NK-92 treated with Interleukin-12 subunit alpha and Interleukin-12 subunit beta, amount 100 ng/mL, for 24 hours (cell line): ENCODE measurements around the gene MDFI.

Experiments
- DNase-seq: peaks from one replicate; lab custom pipeline; 2025; lab: John Stamatoyannopoulos, UW

MDFI gene

DNA sequence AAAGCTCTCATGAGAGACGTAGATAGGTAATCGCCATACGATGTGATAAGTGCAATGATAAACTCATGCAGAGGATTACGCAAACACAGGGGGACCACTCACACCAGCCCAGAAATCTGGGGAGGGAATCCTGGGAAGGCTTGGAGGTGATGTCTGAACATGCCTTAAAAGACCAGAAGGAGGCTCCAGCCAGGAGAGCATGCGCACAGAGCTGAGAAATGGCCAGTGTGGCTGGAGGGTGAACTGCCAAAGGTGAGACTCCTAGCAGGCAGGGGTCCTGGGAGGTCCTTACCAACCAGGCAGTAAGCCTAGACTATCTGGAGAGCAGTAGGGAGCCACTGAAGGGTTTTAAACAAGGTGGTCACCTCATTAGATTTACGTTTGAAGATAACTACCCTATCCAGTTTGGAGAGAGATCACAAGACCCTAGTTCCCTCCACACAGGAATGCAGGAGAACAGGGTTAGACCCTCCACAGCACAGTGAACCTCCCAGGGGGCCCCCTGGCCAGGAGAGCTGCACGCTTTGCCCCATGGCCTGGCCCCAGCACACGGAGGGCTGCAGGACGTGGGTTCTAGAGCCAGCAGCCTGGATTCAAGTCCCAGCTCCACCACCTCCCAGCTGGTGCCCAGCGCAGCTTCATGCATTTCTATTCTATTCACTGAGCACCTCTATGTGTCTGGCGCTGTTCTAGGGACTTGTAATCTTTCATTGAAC lies 13.1 kb downstream of the MDFI start:
- DNase-seq: no peak

DNA sequence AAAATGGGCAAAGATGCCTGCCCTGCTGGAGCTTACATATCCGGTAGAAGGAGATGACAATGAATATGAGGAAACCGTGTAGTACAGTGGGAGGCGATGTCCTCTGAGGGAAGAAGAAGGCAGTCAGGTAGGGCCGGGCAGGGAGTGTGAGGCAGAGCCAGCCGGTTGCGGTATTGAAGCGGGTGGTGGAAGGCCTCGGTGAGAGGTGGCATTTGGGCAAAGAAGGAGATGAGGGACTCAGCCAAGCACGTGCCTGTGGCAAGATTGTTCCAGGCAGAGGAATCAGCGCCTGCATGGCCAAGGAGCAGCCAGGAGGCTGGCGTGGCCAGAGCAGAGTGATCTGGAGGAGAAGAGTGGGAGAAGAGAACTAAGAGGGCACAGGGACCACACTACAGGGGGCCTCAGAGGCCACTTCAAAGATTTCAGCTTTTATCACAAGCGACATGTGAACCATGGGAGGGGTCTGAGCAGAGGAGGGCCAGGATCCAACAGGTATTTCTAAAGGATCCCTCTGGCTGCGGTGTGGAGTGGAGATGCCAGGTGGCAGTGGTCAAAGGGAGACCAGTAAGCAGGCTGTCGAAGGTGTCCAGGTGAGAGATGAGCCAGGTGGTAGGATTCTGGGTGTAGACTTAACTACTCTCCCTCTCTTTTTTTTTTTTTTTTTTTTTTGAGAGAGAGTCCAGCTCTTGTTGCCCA lies 13.8 kb downstream of the MDFI start:
- no peak for DNase-seq

DNA sequence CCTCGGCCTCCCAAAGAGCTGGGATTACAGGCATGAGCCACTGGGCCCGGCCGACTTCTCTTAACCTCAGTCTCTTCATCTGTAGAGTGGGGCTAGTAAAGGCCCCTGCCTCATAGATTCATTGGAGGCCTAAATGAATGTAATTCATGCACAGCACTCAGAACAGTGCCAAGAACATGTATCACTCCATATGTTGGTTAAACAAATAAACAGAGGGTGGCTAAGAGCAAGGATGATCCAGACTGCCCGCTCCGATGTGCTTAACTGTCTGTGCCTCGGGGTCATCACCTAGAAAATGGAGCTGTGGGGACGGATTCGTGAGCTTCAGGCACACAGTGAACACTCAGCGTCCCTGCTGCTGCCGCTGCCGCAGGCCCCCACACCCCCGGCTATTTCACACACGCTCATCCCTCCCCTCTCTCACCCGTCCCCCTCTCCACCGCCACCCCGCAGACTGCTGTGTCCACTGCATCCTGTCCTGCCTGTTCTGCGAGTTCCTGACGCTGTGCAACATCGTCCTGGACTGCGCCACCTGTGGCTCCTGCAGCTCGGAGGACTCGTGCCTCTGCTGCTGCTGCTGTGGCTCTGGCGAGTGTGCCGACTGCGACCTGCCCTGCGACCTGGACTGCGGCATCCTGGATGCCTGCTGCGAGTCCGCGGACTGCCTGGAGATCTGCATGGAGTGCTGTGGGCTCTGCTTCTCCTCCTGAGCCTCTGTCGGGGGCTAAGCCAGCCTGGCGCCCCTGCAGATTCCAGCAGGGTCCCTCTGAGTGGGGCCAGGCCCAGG lies 14.8 kb downstream of the MDFI start:
- DNase-seq: no peak

DNA sequence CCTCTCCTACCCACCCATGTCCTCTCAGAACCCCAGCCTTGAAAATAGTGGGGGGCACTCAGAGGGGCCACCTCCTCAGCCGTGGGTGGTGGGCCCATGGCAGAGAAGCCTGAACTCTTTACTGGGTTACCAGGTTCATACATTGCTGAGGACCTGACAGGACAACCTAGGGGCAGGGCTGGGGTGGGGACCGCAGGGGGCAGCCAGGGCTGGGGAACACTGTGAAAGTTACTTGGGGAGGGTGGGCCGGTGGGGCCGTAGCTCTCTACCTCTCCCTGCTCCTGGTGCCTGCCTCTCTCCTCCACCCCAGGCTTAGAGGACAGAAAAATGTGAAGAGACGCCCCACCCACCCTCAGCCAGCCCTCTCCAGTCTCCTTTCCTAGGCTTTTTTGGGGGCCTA lies 15.4 kb downstream of the MDFI start:
- DNase-seq: no peak

DNA sequence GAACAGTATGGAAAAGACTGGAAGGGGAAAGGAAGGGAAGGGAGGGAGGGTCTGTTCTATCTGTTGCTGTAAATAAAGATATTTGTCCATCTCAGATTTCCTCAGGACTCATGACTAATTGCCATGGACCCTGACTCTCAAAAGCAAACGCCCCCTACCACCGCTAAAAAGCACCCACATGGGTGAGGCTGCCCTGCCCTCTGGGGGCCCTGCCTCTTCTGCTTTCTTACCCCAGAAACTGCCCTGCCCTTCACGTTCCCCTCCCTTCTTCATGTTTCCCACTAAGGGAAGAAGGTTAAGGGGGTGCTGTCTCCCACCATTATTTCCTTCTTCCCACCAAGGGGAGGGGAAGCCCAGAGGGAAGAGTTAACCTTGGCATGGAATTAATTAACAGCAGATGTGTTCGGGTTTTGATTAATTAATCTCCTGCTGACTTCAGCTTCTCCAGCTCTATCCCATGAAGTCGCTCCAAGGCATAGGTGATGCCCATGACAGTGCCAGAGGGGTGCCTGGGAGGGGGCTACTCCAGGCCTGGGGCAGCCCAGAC lies 16.0 kb downstream of the MDFI start:
- DNase-seq: no peak

DNA sequence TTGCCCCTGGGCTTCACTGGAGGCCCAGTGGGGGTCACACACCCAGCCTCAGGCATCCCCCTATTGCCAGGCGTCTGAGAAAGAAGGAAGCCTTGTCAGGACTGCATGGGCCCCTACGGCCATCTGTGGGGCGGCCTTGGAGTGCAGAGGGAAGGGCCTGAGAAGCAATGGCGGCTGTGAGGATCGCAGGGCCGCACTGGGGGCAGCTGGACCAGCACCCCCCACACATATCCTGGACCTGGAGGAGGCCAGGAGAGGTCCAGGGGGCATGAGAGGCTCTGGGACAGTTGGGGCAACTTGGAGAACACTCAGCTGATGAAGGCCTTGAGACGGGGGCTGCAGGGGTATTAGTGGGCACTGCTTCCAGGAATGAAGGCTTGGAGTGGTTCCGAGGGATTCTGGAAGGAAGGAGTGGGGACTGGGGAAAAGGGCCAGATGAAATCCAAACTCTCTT lies 16.5 kb downstream of the MDFI start:
- DNase-seq: no peak

DNA sequence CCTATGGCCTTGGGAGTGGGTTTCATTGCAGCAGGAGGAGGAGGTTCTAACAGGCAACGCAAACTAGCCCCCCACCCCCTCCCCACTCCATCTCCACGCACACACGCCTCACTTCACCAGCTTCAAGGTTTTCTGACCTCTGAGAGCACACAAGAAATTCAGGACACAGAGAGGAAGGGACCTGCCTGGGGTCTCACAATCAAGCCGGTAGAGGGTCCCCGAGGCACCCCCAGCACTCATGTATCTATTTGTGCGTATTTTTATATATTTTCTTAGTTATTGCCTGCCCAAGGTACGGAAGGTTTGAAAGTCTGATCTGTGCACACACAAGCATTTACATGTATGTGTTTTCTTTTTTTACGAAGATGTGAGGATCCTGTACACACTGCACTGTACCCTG lies 16.9 kb downstream of the MDFI start:
- no peak for DNase-seq

DNA sequence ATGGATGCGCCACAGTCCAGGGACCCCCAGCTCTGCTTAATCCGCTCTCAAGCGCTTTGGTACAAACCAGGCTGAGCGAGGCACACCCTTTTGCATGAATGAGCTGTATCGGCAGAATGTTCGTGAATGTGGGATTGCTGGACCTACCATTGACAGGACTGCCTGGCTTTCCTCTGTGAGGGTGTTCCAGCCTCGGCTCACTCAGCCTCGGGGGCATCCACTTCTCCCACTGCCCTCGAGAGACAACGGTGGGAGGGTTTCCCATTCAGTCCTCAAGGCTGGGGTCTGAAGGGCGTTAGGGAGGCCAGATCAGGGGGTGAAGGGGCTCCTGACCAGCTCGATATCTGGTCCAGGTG lies 17.4 kb downstream of the MDFI start:
- DNase-seq: no peak

DNA sequence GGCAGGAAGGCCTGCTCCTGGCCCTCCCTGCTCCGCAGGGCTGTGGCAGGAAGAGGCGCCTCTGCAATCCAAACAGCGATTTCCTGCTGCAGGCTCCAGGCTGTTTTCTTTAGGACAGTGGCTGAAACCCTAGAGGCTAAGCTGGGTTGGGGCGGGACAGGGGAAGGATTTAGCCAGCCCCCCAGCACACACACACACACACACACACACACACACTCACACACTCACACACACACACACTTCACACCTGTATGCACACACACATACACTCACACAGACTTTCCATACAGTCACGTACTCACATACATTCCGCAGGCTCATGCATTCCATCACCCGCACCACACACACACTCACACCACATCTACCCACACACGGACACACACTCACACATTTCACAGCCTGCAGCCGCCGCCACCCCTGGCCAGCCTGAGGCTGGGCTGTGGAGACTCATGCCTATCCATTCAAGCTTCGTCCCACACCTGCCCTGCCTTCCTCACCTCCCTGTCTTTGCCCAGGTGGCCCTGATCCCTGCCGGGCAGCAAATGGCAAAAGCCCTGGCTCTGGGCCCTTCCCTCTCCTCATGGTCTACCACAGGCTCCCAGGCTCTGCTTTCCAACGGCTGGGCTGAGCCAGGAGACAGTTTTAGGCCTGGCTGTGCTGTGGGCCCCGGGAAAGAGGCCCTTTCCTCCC lies 17.9 kb downstream of the MDFI start:
- no peak for DNase-seq

DNA sequence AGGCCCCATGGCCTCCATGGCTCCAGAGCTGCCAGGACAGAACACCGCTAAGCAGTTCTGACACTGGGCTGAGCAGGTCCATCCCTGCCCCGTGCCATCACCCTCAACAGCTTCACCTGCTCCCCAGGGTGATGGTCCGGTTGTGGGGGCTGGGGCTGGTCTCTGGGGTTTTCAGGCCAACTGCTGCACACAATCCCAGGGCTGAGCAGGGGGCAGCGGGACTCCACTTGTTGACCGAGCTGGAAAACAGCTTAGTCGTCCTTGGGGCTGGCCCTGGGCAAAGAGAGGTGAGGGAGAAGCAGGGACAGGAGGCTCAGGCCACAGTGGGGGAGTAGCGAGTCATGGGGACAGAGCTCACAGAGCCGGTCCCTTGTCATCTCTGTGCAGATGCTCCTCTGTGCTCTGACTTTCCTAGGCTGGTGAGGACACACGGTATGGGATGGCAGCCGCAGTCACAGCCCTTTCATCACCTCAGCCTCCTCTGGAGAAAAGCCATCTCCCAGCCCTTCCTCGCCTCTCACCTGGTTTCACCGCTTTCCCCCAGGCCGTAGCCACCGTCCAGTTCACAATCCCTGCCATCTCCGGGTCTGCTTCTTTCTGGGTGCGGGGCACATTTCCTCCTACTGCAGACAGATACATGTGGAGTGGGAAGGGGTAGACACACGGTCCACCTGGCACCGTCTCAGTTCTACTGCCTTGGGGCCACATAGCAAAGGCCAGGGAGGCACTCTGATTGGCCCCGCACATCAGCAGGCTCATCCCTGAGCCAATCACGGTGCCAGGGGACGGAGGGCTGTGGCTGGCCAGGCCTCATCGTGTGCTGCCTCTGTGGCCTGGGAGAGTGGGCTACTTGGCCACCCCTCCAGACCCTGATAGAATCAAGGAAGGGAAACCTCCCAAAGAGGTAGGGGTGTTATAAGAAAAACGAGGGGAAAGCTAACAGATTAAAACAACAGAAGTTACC lies 19.1 kb downstream of the MDFI start:
- no peak for DNase-seq

DNA sequence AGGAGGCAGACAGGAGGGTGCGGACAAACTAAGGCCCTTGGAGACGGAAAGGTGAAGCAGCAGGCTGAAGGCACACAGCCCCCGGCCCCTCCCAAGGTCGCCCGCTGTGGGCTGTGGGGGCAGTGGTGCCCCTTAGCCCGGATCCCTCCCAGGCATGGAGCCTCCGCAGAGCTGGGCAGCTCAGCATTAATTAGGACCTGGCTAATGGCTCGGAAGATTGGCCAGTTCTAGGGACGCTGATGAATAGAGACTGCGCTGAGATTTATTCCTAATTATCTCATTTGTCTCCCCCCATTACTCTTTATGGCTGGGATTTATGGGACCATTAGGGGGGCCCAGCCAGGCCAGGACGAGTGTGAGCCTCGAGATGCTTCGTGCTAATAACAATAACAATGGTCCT lies 20.4 kb downstream of the MDFI start:
- DNase-seq: no peak

DNA sequence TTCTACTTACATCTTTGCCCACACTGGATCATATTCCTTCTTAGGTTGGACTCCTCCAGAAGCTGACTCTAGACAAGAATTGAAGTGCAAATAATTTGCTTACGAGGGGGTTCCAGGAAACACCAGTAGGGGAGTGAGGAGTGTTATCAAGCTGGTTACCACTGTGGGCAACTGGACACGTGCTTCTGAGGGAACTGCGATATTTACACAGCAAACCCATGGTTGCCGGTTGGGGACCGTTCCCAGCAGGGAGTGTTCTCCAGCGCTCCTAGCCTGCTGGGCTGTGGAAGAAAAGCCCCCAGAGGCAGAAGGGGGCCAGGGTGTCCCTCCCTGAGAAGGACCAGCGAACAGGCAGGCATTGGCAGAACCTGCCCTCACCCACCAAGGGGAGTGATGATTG lies 21.7 kb downstream of the MDFI start:
- no peak for DNase-seq

DNA sequence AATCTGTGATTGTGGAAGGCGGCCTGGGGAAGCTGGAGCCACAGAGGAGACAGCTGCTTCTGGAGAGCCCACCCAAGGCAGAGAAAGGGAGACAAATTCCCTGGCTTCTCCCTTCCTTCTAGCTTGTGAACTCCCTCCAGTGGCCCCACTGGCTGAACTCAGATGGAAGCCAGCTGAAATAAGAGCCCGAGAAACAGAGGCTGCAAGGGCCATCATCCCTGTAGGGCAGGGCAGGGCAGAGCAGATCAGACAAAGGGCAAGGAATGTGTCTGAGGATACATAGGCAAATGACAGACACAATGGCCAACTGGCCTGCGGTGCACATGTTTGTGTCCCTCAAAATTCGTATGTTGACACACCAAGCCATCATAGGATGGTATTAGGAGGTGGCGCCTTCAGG lies 25.3 kb downstream of the MDFI start:
- DNase-seq: no peak

DNA sequence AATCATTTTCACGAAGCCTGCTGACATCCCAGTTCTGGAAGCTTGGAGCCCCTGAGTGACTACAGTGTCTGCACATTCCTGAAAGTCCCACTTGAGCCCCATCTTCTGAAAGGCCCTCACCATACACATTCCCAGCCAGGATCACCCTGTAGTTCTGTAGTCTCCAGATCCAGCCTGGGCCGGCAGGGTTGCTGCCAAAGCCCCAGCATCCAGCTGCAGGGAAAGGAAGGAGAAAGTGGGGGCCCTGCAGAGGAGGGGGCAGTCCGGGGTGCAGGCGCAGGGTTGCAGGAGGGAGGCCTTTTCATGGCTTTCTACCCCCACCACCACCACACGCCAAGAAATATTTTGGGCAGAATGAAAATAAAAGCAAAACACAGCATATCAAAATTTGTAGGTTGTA lies 26.0 kb downstream of the MDFI start:
- no peak for DNase-seq

DNA sequence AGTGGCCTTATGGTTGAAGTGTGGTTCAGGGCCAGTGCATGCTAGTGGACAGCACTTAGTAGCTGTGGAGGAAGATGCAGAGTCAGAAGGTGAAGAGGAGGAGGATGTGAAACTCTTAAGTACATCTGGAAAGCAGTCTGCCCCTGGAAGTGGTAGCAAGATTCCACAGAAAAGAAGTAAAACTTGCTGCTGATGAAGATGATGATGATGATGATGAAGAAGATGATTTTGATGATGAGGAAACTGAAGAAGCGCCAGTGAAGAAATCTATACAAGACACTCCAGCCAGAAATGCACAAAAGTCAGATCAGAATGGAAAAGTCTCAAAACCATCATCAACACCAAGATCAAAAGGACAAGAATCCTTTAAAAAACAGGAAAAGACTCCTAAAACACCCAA lies 28.9 kb downstream of the MDFI start:
- DNase-seq: no peak

DNA sequence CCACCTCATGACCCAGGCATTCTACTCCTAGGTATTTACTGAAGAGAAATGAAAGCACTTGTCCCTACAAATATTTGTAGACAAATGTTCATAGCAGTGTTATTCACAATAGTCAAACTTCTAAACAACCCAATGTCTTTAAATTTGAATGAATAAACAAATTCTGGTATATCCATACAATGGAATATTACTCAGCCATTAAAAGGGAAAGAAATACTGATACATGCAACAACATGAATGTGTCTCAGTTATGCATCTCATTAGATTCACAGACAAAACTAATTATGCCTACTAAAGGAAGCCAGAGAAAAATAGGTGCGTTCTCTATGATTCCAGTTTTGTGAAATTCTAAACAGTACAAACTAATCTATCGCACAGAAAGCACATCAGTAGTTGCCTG lies 30.7 kb downstream of the MDFI start:
- no peak for DNase-seq

DNA sequence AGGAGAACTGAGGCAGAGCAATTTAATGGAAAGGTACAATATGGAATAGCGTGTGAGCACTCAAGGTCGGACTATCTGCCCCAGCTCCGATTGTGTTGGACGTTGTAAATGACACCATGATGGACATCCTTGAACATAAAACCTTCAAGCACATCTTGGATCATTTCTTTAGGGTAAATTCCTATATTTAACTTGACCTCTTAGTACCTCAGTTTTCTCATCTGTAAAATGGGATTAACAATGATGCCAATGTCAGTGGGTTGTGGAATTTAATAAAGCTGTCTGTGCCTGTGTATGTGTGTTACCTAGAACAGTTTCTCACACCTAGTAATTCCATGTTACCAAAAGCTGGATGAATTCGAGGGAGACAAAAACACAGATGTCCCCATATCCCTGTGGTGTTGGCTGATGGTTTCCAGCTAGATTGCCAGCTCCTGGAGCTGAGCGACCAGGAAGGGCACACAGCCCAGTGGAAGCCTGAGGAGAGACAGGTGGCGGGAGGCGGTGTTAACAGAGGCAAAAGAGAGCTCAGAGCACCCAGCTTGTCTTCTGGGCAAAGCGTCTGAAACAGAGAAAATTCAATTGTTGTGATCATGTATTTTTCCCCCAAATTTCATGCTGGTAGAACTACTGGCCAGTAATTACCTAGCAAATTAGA lies 32.6 kb downstream of the MDFI start:
- DNase-seq: no peak

DNA sequence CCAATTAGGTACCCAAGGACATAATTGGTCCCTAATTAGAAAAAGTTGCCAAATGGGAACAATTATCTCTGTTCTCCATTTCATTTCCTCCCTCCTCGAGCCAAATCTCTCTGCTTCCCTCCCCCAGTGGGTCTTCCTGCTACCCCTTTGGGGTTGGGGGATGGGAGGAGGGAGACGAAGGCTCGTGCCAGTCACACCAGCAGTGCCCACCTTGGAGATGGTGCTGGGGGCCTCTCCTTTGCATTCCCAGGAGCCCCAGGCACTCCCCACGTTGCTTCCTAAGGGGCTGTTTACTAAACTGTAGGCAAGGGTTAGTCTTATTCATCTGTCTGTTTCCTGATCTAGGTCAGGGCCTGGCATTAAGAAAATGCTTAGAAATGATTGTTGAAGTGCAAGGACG lies 33.1 kb downstream of the MDFI start:
- DNase-seq: no peak

DNA sequence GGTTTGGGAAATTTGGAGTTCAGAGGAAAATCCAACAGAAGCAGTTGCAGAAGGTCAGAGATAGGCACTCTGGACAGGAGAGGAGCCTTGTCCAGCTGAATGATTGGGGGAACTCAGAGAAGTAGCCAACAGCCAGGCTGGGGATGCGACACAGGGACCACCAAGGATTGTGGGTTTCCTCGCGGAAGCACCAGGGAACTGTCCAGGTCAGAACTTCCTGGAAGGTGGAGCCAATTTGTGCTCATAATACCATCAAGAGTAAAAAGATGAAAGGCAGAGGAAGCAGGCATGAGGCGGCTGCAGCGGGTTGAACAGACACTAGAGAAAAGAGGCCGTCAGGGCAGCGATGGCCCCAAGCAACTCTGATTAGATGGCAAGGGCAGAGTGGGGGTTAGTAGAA lies 33.7 kb downstream of the MDFI start:
- DNase-seq: no peak
